Stimulated activated CD4-positive, alpha-beta T cell treated with anti-CD3 and anti-CD28 coated beads, Interleukin-1b, Interleukin-23, amount 100 ng/mL, for 4 hours (primary cell): ENCODE results near the gene SECTM1.

Source experiments
- DNase-seq, 2 donors: peaks; one replicate each; pipeline ENCODE4 v3.0.0-alpha.2; 2020; ENCODE audit warnings: low read depth in 2 of 2

Gene SECTM1

GRCh38 chr17:82328141-82328993 is 5.2 kb downstream of the SECTM1 start:
- DNase-seq: no peak

GRCh38 chr17:82327757-82328140 is 5.8 kb downstream of the SECTM1 start:
- DNase-seq: no peak

- DNase-seq: no peak
Observed at GRCh38 chr17:82327289-82327688, 6.3 kb downstream of the SECTM1 start.

- DNase-seq: no peak
Observed at GRCh38 chr17:82325286-82326180, 8.0 kb downstream of the SECTM1 start.

- no peak for DNase-seq
Observed at GRCh38 chr17:82324566-82325285, 8.8 kb downstream of the SECTM1 start.

- DNase-seq: no peak
Observed at GRCh38 chr17:82323514-82324234, 9.9 kb downstream of the SECTM1 start.

- DNase-seq: no peak
Observed at GRCh38 chr17:82322526-82323453, 10.8 kb downstream of the SECTM1 start.

GRCh38 chr17:82321947-82322466 is 11.6 kb downstream of the SECTM1 start:
- no peak for DNase-seq

GRCh38 chr17:82320956-82321927 is 12.3 kb downstream of the SECTM1 start:
- peak; percentile 74 to 76 for DNase-seq

- DNase-seq: no peak
Observed at GRCh38 chr17:82320140-82320840, 13.3 kb downstream of the SECTM1 start.

- DNase-seq: no peak
Observed at GRCh38 chr17:82319619-82320062, 13.9 kb downstream of the SECTM1 start.

- no peak for DNase-seq
Observed at GRCh38 chr17:82318772-82319606, 14.6 kb downstream of the SECTM1 start.

GRCh38 chr17:82318169-82318498 is 15.4 kb downstream of the SECTM1 start:
- no peak for DNase-seq

GRCh38 chr17:82317394-82318168 is 16.0 kb downstream of the SECTM1 start, which contains the start of gene CD7:
Gene CD7 (minus strand): TSS chr17:82317608. CDS start chr17:82317495, 113 bp downstream.
- peak; percentile 56 to 61 for DNase-seq

- DNase-seq: no peak
Observed at GRCh38 chr17:82316651-82317393, 16.7 kb downstream of the SECTM1 start.
